BE2C (cell line): ENCODE results near the gene NFYC.

Experiments
- DNase-seq: peaks from one replicate; pipeline ENCODE4 v3.0.0-alpha.2; 2020
- H3K27me3 ChIP-seq: fragments of 250-450 bp; sonication (Bioruptor Pico); 2 replicates; pipeline ENCODE4 v1.5.1; 2020; ENCODE audit warnings: mild to moderate bottlenecking
- H3K36me3 ChIP-seq: fragments of 250-450 bp; sonication (Bioruptor Pico); 2 replicates; pipeline ENCODE4 v1.5.1; 2020; ENCODE audit warnings: mild to moderate bottlenecking
- H3K4me1 ChIP-seq: fragments of 250-450 bp; sonication (Bioruptor Pico); 2 replicates; pipeline ENCODE4 v1.5.1; 2020
- H3K4me3 ChIP-seq: 2 replicates; pipeline ENCODE4 v1.5.1; 2011; ENCODE audit warnings: low read depth, low read length
- H3K9me3 ChIP-seq: fragments of 250-450 bp; sonication (Bioruptor Pico); 2 replicates; pipeline ENCODE4 v1.5.1; 2020
- TF ChIP-seq, protein P1 (sequence below): IDR thresholded peaks from 2 replicates; pipeline ENCODE4 v1.5.1; 2012; ENCODE audit warnings: mild to moderate bottlenecking, low read depth, low read length

The NFYC gene

DNA sequence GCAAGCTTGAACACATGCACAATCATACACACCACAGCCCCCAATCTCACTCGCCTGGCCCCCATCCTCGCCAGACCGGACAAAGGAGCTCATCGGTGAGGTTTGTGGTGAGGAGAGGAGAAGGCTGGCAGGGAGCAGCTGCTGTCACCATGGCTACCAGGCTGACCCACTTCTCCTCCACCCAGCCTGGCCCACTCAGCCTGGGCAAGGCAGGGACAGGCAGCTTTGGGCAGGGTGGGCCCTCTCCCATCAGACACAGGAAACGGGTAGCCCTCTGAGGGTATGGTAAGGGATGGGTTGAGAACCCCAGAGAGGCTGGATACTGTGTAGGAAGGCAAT is 41.9 kb upstream of the NFYC start:
- H3K4me1 ChIP-seq, result peaks cover 4% of the 10 kb centered on the region
- TF ChIP-seq, protein P1, sequence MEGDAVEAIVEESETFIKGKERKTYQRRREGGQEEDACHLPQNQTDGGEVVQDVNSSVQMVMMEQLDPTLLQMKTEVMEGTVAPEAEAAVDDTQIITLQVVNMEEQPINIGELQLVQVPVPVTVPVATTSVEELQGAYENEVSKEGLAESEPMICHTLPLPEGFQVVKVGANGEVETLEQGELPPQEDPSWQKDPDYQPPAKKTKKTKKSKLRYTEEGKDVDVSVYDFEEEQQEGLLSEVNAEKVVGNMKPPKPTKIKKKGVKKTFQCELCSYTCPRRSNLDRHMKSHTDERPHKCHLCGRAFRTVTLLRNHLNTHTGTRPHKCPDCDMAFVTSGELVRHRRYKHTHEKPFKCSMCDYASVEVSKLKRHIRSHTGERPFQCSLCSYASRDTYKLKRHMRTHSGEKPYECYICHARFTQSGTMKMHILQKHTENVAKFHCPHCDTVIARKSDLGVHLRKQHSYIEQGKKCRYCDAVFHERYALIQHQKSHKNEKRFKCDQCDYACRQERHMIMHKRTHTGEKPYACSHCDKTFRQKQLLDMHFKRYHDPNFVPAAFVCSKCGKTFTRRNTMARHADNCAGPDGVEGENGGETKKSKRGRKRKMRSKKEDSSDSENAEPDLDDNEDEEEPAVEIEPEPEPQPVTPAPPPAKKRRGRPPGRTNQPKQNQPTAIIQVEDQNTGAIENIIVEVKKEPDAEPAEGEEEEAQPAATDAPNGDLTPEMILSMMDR, result no peak
- peaks cover 17% of the 10 kb centered on the region for H3K36me3 ChIP-seq
- no peaks in the 10 kb centered on the region for H3K9me3 ChIP-seq
- H3K4me3 ChIP-seq, result no peak overlapping the region
- DNase-seq, result no peak
- H3K27me3 ChIP-seq, result no peaks in the 10 kb centered on the region

DNA sequence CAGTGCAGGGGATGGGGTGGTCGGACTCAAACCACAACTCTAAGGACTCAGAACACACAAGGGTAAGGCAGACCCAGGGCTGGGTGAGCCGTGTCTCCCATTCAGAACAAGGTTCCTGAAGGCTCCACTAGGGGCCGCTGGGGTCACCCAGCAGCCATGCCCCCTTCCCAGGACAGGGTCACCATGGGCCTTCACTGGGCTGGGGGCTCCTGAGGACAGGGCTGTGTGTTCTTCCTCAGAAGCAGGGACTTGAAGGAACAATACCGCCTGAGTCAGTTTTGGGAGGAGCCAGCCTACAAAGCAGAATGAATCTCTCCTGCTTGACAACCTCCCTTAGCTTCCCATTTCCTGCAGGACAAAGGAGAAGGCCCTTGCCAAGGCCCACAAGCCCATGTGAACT is 41.4 kb upstream of the NFYC start:
- Histone ChIP-seq H3K4me3 (no peak overlapping the region), H3K27me3 (no peaks in the 10 kb centered on the region), H3K9me3 (no peaks in the 10 kb centered on the region), H3K36me3 (peaks cover 12% of the 10 kb centered on the region), H3K4me1 (peaks cover 9% of the 10 kb centered on the region)
- DNase-seq, result no peak
- TF ChIP-seq, protein P1, result peak; percentile 34

DNA sequence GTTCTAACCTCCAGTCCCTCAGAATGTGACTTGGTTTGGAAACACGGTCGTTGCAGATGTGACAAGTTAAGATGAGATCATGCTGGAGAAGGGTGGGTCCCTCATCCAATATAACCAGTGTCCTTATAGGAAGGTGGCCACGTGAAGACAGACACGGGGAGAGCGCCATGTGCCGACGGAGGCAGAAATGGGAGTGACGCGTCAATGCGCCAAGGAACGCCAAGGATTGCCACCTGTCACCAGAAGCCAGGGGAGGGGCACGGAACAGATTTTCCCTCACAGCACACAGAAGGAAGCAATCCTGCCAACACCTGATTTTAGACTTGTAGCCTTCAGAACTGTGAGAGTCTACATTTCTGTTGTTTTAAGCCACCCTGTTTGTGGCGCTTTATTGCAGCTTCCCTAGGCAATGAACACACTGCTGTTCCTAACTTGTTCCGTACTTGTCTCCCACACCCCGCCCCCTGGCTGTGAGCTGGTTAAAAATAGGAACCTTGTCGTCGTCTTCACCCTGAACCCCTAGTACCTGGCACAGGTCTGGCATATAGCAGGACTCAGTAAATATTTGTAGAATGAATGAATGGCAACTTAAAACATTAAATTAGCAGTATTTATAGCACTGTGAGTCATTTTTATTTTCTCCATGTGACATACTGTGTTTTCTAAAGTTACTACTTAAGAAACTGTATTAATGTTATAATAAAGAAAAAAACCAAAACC is 40.2 kb upstream of the NFYC start:
- no peak for DNase-seq

DNA sequence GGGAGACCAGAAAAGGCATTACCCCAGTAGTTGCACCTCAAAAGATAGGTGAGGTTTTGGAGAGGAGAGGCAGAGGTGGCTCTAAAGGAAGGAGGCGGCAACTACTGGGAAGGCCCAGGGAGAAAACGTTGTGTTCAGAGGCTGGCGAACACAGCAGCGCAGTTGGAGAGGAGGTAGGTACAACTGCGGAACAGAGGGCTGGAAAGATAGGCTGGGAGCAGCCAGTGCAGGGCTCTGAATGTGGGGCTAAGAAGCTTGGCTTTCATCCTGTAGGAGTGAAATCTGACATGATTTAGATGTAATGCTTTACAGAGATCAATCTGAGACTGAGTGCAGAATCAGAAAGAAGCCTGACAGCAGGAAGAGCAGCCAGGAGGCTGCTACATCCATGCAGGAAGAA is 39.0 kb upstream of the NFYC start:
- no peak overlapping the region for H3K4me3 ChIP-seq
- H3K9me3 ChIP-seq, result no peaks in the 10 kb centered on the region
- TF ChIP-seq, protein P1, result no peak
- H3K4me1 ChIP-seq, result peaks cover 9% of the 10 kb centered on the region
- peaks cover 2% of the 10 kb centered on the region; the same call in 1 of the 2 replicates for H3K36me3 ChIP-seq
- no peak for DNase-seq
- no peaks in the 10 kb centered on the region for H3K27me3 ChIP-seq

More for the DNA sequence above, 40.2 kb upstream of the NFYC start:
- TF ChIP-seq, protein P1, result no peak; the same call in 1 of the 2 replicates
- Histone ChIP-seq H3K27me3 (no peaks in the 10 kb centered on the region), H3K36me3 (peaks cover 4% of the 10 kb centered on the region; the same call in 1 of the 2 replicates), H3K4me3 (no peak overlapping the region), H3K9me3 (no peaks in the 10 kb centered on the region), H3K4me1 (peaks cover 9% of the 10 kb centered on the region)

DNA sequence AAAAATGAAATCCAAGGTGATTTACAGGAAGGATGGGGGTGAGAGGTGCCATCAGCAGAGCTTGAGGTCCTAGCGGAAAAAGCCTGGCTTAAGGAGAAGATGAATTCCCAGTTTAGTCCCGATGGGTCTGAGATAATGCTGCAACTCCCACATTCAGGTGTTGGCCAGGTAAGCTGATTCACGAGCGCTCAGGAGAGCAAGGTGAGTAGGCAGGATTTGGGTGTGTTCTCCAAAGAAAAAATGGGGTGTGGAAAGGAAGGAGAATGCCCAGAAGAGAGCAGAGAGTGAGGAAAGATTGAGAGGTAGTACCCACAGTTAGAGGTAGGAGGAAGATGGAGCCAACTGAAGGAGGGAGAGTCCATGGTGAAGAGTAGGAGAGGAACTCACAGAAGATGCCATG is 38.5 kb upstream of the NFYC start:
- Histone ChIP-seq H3K27me3 (no peaks in the 10 kb centered on the region), H3K4me1 (peaks cover 9% of the 10 kb centered on the region), H3K36me3 (0 out of 2 replicates have a peak, but pooled peaks cover 2% of the 10 kb centered on the region), H3K9me3 (no peaks in the 10 kb centered on the region), H3K4me3 (no peak overlapping the region)
- TF ChIP-seq, protein P1, result no peak
- no peak for DNase-seq

DNA sequence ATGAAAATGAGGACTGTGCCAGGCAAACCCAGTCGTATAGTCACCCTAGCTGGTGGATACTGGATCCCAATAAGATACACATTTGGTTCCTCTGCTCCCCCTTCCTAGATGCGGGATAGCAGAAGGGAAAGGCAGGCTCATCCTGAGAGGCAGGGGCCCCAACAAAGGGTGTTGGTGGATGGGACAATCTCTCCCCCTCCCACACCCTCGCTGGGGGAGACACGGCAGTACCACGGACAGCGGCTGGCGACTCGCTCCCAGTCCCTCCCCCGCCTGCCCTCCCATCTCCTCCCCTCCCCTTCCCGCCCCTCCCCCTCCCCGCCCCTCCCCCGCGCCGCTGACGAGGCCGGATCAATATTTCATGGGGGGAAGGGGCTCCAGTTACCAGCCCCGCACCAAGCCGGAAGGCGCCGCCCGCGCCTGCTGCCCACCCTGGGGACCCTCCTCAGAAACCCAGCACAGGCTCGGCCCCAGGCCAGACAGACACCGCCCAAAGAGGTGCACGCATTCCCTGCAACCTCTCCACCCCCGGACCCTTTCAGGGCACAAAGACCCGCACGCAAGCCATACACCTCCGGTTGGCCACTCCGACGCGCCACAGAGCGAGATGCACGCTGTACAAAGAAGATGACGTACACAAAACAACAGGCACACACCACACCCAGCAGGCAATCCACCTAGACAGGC is 37.5 kb upstream of the NFYC start:
- no peak for DNase-seq
- Histone ChIP-seq H3K9me3 (no peaks in the 10 kb centered on the region), H3K4me1 (peaks cover 9% of the 10 kb centered on the region), H3K27me3 (no peaks in the 10 kb centered on the region), H3K36me3 (0 out of 2 replicates have a peak, but pooled peaks cover 2% of the 10 kb centered on the region), H3K4me3 (peak overlapping the region; percentile 34; the same call in 1 of the 2 replicates)
- TF ChIP-seq, protein P1, result no peak
